H1 (cell line): ENCODE measurements around the gene ZNF837. TPM values are rescaled to one million over a fixed set of nuclear protein-coding genes. Genes with fewer than 3 reads are reported as not detected.
A peak's percentile ranks its signal among the peaks of the same experiment; 100 is the strongest.

Source experiments
- ASH2L ChIP-seq: fragments of 200-600, 300-600 bp; sonication (generic); IDR thresholded peaks from one replicate; pipeline ENCODE4 v1.7.1; 2017; ENCODE audit warnings: low read length
- BCL11A ChIP-seq, 2 experiments: IDR thresholded peaks; one replicate each; pipeline ENCODE4 v1.6.1; 2011; ENCODE audit warnings: low read depth in 2 of 2, low read length in 2 of 2, mild to moderate bottlenecking in 2 of 2
- CBX5 ChIP-seq: fragments of 300-800, 300-1000 bp; sonication (generic); IDR thresholded peaks from 2 replicates; pipeline ENCODE4 v1.7.1; 2016; ENCODE audit warnings: antibody characterized with exemption, low read length, low read depth
- CTBP2 ChIP-seq: IDR thresholded peaks from 2 replicates; pipeline ENCODE4 v1.7.0; 2011; ENCODE audit warnings: borderline replicate concordance, mild to moderate bottlenecking, moderate library complexity, mixed read lengths, low read length; ENCODE audit not compliant: insufficient read depth, insufficient read length
- CTCF ChIP-seq, 3 experiments: IDR thresholded peaks; 1 replicate in 2 of 3; 2 replicates in 1 of 3; pipeline versions ENCODE4 v1.5.1 to v1.6.1; 2011; ENCODE audit warnings: low read length in 3 of 3, mild to moderate bottlenecking in 3 of 3, inconsistent platforms in 2 of 3, low read depth in 1 of 3, moderate library complexity in 1 of 3; ENCODE audit not compliant: insufficient read depth in 1 of 3; ENCODE audit errors: control extremely low read depth in 1 of 3
- EP300 ChIP-seq, 2 experiments: IDR thresholded peaks; 1 replicate in 1 of 2; 2 replicates in 1 of 2; pipeline ENCODE4 v1.6.1; 2011 to 2012; ENCODE audit warnings: low read depth in 2 of 2, low read length in 2 of 2, mild to moderate bottlenecking in 2 of 2, borderline replicate concordance in 1 of 2, inconsistent platforms in 1 of 2, moderate library complexity in 1 of 2
- GABPA ChIP-seq: IDR thresholded peaks from 2 replicates; pipeline ENCODE4 v1.6.1; 2011; ENCODE audit warnings: mild to moderate bottlenecking, low read length, moderate library complexity, borderline replicate concordance; ENCODE audit not compliant: insufficient read depth
- POLR2A ChIP-seq, 2 experiments: IDR thresholded peaks; 1 replicate in 1 of 2; 2 replicates in 1 of 2; pipeline ENCODE4 v1.6.1; 2011; ENCODE audit warnings: low read depth in 2 of 2, low read length in 2 of 2, mild to moderate bottlenecking in 2 of 2; ENCODE audit errors: control extremely low read depth in 1 of 2
- POU5F1 ChIP-seq: IDR thresholded peaks from 2 replicates; pipeline ENCODE4 v1.6.1; 2011; ENCODE audit warnings: low read depth, mild to moderate bottlenecking, low read length, moderate library complexity
- SIN3A ChIP-seq, 2 experiments: IDR thresholded peaks in 1 of 2; conservative IDR thresholded peaks in 1 of 2; 2 replicates each; pipeline ENCODE4 v1.6.1; 2011 to 2012; ENCODE audit warnings: low read length in 2 of 2, improper control_type of control experiment in 1 of 2, low read depth in 1 of 2, mild to moderate bottlenecking in 1 of 2
- SIRT6 ChIP-seq: IDR thresholded peaks from one replicate; pipeline ENCODE4 v1.7.1; 2012; ENCODE audit warnings: low read length, inconsistent platforms
- TAF7 ChIP-seq: optimal IDR thresholded peaks from 2 replicates; pipeline ENCODE3; 2011; ENCODE audit warnings: low read depth, mild to moderate bottlenecking, inconsistent platforms, low read length, moderate library complexity, borderline replicate concordance
- TBP ChIP-seq: IDR thresholded peaks from 2 replicates; pipeline ENCODE4 v1.6.1; 2011; ENCODE audit warnings: low read depth, low read length, improper control_type of control experiment
- USF2 ChIP-seq: IDR thresholded peaks from 2 replicates; pipeline ENCODE4 v1.6.1; 2011; ENCODE audit warnings: low read length, improper control_type of control experiment
- YY1 ChIP-seq: IDR thresholded peaks from 2 replicates; pipeline ENCODE4 v1.6.1; 2011; ENCODE audit warnings: low read depth, mild to moderate bottlenecking, low read length
- polyA plus RNA-seq, 7 experiments: library from polyadenylated mRNA; depleted of rRNA in 3 of 7; stranded (reverse) in 5 of 7; unstranded in 2 of 7; fragments of >200 nt in 5 of 7; fragments of 200-250 nt in 2 of 7; gene quantifications; 1 replicate in 5 of 7; 2 replicates in 1 of 7; 4 replicates in 1 of 7; pipeline versions ENCODE4 v1.2.1 to v1.2.3, GENCODE V29; 2011 to 2013; ENCODE audit warnings: missing spikeins in 2 of 7, mixed read lengths in 2 of 7
- total RNA-seq: library from RNA; stranded (reverse); fragmentation: NEBNext Ultra II Directional; extraction: Animal tissue kit (Norgen Biotek cat#: 25700); gene quantifications from 2 replicates; pipeline ENCODE4 v1.2.1, GENCODE V29; 2021

The ZNF837 gene
- total and polyA plus RNA-seq, 2 of the 8 experiments (the other 6 are each of a cell fraction or from before 2014, with no cell fraction given): 1.9 to 3.3 TPM

- TF ChIP-seq USF2 (no peak), TAF7 (no peak), TBP (no peak), ASH2L (no peak), SIRT6 (no peak), YY1 (no peak), BCL11A (IDR thresholded peaks at IDR 0.05; ENCODE audit: low read depth in 2 of 2, low read length in 2 of 2) (no peak), POU5F1 (no peak), CTCF (IDR thresholded peaks at IDR 0.05; ENCODE audit: control extremely low read depth in 1 of 3, insufficient read depth in 1 of 3, low read depth in 1 of 3, low read length in 3 of 3) (peak in 1 of 3 experiments; percentile 38; a peak in 2 of 4 replicates), POLR2A (IDR thresholded peaks at IDR 0.05; ENCODE audit: control extremely low read depth in 1 of 2, low read depth in 2 of 2, low read length in 2 of 2) (no peak; a peak in 1 of 3 replicates), CBX5 (no peak), GABPA (no peak), EP300 (IDR thresholded peaks at IDR 0.05; ENCODE audit: borderline replicate concordance in 1 of 2, low read depth in 2 of 2, low read length in 2 of 2) (no peak), CTBP2 (no peak), SIN3A (conservative IDR thresholded peaks at IDR 0.05 in 1 of 2, IDR thresholded peaks at IDR 0.05 in 1 of 2; ENCODE audit: low read depth in 1 of 2, low read length in 2 of 2) (no peak)
These were observed 26.2 kb upstream of the ZNF837 start (continued) for GRCh38 chr19:58406818-58407657.
